HG02870 (cell line): Measurements from ENCODE around the gene ZNF521.

Source experiments
- ATAC-seq: cut with Tn5 transposase; IDR thresholded peaks from one replicate; pipeline ENCODE4 v1.9.1; 2021; ENCODE audit warnings: mild to moderate bottlenecking, moderate library complexity; ENCODE audit not compliant: unreplicated experiment

Gene ZNF521

DNA sequence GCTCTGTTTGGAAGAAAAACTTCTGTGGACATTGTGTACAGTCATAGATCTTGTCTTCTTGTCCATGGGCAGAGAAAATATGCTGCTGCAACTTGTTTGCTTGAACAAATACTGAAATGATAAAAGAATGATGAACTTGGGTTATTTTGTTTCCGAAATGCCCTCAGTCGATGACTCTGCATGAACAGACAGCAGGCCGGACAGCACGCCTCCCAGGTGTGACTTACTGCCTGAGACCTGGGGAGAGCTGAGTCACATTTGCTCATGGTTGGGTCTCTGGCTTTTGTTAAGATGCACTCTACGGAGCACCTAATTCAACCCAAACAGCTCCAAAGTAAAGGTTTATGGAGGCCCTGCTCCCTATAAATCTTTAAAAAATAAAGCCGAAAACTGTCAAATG lies 262.5 kb downstream of the ZNF521 start:
- ATAC-seq = no peak

GRCh38 chr18:25086876-25087275 lies 265.1 kb downstream of the ZNF521 start:
- ATAC-seq = no peak

DNA sequence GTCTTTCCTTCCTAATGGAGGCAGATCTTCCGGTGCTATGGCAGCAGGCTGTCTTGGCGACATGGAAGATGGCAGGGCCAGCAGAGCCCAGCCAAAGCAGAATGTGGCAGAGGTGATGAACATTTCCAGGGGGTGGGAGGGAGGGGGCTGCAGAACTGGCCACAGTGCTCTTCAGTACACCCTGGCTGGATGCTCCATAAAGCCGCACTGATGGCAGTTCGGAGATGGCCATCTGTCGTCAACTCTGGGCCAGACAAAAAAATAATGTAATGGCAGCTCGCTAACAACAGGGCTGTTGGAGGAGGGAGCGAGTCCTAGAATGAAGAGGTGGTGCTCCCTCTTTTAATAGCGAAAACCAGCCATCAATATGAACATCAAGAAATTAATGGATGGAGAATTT lies 271.0 kb downstream of the ZNF521 start:
- no peak for ATAC-seq

DNA sequence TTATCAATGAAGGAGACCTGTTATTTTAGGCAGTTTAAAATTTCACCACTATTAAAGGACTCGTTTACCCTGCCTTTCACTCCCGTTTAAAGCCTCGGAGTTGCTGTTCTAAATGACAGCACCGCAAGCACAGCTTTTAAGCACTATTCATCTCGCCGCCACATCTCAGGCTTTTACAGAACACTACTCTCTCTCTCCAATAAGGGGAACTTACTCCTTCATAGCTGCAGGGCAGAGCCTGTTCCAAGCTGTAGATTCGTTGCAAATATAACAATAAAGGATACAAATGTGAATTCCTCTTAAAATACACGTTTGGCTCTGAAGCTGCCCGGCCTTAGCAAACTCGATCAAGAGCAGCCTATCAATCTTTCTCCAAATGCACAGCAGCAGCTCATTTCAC lies 271.8 kb downstream of the ZNF521 start:
- ATAC-seq = no peak

DNA sequence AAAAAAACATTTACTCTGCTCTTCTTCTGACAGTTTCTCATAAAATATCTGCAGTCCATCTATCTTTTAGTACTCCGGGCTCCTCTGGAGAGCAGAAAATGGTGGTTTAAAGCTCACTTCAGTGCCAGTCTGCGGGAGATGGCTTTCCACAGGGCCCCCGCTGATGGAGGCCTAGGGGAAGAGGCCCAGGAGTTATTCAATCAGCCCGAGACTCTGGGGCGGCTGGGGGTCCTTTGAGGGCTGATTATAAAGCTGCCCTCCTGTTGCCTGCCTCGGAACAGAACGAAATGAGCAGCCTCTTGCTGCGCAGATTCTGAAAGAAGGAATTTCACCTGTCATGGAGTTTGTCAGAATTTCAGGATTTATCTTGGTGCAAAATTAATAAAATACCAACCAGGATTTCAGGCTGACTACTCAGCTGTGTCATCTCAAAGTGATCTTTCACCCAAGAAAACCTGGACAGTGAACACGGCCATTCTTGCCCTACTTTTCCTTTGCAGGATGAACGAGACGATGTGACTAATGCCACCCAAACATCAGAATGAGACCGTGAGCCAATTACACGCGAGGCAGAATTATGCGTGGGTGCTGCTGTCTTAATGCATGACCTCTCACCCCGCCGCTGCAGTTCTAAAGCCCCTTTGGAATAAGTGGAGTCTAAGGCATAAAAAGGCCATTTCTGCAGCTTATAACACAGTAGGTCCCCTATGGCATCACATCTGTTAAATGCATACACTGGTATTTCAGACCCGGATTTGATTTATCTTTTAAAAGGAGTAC lies 273.8 kb downstream of the ZNF521 start:
- no peak for ATAC-seq

GRCh38 chr18:25077038-25077943 lies 274.7 kb downstream of the ZNF521 start:
- no peak for ATAC-seq

- ATAC-seq = no peak
These were observed 276.2 kb downstream of the ZNF521 start for GRCh38 chr18:25075783-25076182.

GRCh38 chr18:25075331-25075730 lies 276.6 kb downstream of the ZNF521 start:
- no peak for ATAC-seq

DNA sequence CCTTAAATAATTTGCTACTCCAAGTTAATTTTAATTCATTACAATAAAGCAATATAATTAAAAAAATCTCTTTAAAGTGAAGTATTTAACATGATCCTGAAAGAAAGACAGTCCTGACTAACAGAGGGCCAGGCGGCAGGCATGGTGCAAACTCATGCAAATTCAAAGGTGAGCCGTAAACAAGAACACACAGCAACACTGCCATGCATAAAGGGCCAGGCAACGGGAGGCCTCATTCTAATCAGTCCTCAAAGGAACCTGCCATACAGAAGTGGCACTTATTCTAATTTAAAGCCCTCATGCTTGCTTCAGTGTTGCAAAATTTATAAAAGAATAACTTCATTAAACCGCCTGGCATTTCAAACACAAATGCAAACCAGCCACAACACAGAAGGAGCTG lies 277.0 kb downstream of the ZNF521 start:
- no peak for ATAC-seq

GRCh38 chr18:25072205-25072604 lies 279.8 kb downstream of the ZNF521 start:
- ATAC-seq = no peak

- ATAC-seq = no peak
These were observed 284.5 kb downstream of the ZNF521 start for GRCh38 chr18:25067275-25068025.

- no peak for ATAC-seq
These were observed 285.4 kb downstream of the ZNF521 start for GRCh38 chr18:25066516-25066915.

DNA sequence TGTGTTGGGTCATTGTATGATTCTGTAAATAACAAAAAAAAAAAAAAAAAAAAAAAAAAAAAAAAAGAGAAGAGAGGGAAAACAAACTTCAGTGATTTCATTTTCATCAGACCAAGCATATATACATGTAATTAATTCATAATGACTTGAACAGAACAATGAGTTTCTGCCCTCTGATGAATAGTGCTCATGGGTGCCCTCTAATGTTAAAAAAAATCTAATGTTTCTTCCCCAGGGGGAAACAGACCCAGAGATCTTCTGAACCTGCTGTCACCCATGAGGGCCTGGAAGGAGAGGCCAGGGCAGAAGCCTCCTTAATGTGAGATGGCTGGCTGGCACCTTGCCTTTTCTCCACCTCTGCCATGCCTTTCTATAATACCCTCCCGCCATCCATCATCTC lies 289.2 kb downstream of the ZNF521 start:
- ATAC-seq = no peak

- ATAC-seq = no peak
These were observed 290.6 kb downstream of the ZNF521 start for GRCh38 chr18:25061395-25061794.

GRCh38 chr18:25058521-25058920 lies 293.4 kb downstream of the ZNF521 start:
- no peak for ATAC-seq

DNA sequence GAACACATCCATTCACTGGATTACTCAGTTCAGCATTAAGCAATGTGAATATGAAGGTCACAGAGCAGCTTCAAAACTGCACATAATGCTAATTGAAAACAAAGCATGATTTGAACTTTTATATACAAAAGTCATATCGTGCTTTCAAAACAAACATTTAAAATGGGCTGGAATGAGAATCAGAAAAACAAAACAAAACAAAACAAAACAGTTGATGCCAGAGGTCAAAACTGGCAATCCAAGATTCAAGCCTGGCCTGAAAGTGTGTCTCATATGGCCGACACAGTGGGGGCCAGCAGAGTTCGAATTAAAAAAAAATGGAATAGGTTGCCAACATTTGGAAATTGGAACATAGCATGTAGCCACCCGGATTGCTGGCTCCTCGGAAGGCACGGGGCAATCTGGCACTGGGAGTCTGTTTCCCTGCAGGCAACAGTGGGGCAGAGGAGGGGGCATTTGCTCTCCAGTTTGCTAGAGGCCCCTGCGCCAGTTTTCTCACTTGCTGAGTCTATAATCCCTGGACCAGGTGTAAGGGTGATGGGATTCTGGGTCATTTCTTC lies 294.4 kb downstream of the ZNF521 start:
- ATAC-seq = no peak

- no peak for ATAC-seq
These were observed 295.5 kb downstream of the ZNF521 start for GRCh38 chr18:25056429-25056828.

DNA sequence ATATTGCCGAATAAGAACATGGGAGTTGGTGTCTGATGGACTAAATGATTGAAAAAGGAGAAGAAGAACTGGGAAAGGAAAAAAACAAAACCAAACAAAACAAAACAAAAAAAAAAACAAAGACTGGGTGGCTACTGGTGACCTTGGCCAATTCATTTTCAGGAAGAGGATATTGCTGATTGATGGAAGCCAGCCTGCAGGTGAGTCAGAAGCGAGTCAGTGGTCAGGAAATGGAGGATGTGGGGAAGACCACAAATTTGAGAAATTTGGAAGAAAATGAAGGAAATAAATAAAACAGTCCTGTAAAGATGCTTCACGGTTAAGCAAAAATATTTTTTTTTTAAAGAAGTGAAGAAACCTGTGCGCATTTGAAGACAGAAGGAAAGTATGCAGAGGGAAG lies 296.9 kb downstream of the ZNF521 start:
- no peak for ATAC-seq

DNA sequence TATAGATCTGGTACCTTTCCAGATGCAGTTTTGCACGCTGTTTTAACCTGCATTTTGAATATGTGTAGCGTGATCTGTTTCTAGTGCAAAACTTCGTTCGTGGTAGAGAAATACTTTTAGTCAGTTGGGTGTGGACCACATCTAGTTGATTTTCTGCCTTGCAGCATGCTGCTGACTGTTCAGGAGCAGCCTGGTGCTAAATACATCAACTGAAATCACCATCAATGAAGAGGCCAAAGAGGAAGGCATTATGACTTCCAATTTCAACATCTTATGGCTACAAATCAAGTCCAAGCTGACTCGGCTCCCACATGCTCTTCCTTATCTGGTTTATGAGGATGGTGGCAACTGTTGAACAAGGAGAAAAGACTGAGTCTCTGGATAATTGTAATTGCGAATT lies 298.5 kb downstream of the ZNF521 start:
- ATAC-seq = no peak

DNA sequence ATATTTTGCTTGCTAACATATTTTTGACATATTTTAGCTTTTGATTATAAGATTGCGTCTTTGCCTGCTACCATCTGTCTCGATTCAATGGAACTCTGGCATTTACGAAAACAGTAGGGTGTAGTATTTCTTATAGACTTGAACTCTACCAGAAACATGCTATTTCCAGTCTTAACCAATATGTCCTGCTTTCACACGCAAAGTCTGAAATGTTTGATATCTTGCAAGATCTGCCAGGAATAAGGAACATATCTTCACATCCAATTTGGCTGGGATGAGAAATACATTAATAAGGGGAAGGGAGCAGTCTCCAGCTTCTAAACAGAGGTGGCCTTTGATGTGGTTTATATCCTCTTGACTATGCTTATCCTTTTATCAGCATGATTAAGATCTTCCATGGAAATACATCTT lies 299.4 kb downstream of the ZNF521 start:
- no peak for ATAC-seq

- no peak for ATAC-seq
These were observed 301.4 kb downstream of the ZNF521 start for GRCh38 chr18:25050605-25051004.
